HG03103 (cell line): Measurements from ENCODE around the gene PSMB2.
"Not testable (repeated sequence)": the region's sequence is repeated elsewhere in the genome, so short reads cannot be mapped to it uniquely, and the experiment has no call there.

Experiments used
- ATAC-seq: cut with Tn5 transposase; IDR thresholded peaks from one replicate; pipeline ENCODE4 v1.9.1; 2021; ENCODE audit warnings: low read depth; ENCODE audit not compliant: unreplicated experiment

PSMB2 gene

DNA sequence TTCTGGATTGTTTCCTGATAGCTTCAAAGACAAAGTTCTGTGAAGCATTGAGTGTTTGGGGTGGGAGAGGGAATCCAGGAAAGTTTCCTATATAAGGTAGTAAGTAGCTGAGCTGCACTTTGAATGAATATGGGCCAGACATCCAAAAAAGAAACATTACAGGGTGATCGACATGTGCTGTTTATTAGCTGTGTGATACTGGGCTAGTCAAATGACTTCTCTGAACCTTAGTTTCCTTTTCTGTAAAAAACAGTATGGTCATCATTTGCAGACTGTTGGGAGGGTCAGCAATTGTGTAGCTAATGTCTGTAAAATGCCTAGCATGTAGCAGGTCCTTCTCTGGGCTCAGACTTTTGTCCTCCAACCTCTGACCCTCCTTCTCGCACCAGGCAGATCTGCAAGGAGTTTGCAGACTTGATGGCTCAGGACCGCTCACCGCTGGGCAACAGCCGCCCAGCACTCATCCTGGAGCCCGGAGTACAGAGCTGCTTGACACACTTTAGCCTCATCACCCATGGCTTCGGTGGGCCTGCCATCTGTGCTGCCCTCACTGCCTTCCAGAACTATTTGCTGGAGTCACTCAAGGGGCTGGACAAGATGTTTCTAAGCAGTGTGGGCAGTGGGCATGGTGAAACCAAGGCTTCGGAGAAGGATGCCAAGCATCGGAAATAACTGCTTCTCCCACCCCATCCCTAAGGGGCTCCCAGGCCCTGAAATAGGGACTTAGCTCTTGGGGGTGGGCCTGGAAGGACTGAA lies 47.1 kb downstream of the PSMB2 start:
- ATAC-seq, result no peak

DNA sequence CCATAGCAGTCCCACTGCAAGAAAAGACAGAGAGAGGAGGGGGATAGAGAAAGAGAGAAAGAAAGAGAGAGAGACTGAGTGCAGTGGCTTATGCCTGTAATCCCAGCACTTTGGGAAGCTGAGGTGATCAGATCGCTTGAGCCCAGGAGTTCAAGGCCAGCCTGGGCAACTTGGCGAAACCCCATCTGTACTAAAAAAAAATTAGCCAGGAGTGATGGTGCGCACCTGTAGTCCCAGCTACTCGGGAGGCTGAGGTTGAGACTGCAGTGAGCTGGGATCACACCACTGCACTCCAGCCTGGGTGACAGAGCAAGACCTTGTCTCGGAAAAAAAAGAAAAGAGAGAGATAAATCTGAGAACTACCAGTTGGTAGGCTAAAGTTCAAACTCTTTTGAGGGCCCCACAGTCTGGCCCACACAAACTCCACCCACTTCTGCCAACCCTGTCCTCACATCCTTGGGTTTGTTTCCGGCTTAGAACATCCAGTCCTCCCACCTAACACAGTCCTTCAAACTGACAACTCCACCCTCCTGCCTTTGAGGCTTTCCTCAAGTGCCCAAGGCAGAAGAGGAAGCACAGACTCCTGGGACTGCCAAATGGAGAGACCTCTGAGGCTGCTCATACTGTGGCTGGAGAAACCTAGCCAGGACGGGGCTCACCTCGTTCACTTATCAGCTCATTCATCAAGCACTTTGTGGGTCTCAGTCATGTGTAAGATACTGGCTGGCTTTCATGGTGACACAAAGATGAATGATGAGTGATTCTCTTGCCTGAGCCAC lies 48.1 kb downstream of the PSMB2 start:
- no peak for ATAC-seq

DNA sequence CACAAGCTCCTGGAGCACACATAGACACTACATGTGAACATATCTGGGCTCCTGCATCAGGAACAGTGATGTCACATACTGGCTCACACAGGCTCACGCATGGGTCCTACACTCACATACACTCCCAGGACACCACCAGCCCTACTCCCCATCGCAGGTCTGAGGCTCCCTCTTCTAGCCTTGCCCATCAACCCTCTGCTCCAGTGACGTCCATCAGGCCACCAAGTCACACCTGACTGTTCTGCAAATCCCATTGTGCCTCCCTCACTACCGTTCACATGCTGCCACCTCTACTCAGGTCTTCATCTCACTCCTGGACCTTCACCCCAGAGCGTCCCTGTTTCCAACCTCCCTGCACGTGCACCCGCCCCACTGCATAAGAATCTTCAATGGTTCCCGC lies 50.1 kb downstream of the PSMB2 start:
- no peak for ATAC-seq

DNA sequence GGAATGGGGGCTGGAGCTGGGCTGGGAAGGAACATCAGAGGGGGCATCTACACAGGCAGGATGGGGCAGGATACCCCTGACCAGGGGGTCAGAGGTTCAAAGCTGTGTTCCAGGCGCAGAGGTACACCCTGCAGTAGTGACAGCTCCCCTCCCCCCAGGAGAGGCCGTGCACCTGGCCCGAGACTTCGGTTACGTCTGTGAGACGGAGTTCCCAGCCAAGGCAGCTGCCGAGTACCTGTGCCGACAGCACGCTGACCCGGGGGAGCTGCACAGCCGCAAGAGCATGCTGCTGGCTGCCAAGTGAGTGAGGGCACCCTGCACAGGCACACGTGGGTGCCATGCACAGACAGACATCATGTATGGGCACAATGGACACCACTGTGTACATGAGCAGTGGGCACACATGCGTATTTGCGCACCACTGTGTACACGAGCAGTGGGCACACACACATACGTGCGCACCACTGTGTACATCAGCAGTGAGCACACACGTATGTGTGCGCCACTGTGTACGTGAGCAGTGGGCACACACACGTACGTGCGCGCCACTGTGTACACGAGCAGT lies 50.8 kb downstream of the PSMB2 start:
- no peak for ATAC-seq

DNA sequence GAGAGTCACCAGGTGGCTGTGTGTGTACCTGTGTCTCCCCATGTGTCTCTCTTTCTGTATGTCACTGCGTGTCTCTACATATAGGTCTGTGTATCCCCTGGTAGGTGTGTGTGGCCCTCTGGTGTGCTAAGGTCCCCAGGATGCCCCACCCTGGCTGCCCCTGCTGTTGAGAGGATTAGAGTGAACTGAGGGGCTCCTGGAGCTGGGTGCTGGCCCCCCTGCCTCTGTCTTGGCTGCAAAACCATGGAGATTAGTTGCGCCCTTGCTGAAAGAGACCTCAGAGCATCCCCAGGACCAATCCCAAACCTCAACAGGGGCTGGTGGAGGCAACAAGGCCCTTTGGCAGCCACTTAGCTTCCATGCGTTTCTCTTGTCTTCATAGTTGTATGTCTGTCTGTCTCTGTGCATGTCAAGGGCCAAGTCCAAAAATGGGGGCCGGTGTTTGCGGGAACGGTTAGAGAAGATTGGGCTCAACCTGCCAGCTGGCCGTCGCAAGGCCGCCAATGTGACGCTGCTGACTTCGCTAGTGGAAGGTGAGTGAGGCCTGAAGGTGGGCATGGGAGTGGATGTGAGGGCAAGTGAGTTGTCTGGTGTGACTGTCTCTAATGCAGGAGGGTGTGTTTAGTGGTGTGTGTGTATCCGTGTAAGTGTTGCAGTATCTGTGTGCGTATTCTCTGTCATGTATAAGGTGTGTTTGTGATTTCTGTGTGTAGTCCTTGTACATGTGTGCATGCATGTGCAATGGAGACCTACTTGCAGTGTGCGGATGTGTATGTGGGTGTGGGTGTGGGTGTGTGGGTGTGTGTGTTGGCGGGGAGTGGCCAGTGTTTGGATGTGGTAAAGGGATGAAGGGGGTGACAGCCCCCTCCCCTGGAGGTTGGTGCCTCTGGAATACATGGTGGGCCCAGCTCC lies 51.6 kb downstream of the PSMB2 start:
- ATAC-seq, result no peak

DNA sequence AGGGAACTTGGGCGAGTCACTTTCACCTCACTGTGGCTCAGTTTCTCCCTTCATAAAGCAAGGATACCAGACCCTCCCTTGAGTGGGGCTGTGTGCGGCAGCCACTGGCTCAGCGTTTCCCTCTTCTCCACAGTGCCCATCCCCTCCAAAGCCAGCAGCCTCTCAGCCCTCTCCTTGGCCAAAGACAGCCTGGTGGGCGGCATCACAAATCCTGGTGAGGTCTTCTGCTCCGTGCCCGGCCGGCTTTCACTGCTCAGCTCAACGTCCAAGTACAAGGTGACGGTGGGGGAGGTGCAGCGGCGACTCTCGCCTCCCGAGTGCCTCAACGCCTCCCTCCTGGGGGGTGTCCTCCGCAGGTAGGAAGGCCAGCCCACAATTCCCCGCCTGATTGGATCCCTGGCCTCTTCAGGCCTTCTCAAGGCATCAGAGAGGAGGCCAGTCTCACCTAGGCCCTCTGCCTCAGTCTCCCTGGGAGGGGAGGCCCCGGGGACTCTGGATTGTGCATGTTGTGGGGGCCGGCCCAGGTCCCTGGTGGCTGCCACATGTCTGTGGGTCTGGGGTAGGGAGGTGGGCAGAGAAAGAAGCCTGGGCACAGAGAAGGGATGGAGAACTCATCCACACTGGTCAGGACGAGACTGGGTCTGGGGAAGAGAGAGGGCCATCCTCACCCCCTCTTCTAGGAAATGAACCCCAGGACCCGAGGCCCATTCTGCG lies 53.0 kb downstream of the PSMB2 start:
- ATAC-seq, result no peak

DNA sequence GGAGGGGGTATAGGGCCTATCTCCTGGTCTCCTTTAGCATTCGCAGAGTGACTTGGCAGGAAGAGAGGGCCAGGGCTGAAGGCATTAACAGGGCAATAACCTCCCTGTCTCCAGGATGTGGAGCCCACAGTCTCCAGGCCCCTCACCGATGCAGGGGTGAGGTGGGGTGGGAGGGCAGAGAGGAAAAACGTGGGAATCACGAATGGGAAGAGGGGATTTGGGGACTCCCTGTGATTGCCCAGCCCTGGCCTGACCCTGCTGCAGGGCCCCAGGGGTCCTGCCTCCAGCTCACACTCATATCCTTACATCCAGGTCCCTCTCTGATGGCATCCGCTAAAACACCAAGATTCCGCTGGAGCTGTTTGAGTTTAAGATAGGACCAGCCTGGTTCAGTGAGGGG lies 53.6 kb downstream of the PSMB2 start:
- no peak for ATAC-seq

DNA sequence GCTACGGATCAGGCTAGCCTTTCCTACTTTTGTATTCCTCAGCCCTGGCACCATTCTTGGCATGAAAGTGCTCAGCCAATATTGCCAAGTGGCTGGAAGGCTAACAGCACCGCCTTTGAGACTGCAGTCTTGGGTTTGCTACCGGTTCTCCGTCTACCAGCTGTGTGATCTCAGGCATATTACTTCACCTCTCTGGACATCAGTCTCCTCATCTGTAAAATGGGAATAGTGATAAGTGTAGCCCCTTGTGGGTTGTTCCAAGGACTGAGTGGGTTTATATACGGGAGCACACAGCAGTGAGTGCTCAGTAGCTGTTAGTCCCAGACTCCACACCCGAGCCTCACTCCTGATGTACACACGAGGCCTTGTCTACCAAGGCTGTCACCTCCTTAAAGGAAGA lies 54.5 kb downstream of the PSMB2 start:
- no peak for ATAC-seq

DNA sequence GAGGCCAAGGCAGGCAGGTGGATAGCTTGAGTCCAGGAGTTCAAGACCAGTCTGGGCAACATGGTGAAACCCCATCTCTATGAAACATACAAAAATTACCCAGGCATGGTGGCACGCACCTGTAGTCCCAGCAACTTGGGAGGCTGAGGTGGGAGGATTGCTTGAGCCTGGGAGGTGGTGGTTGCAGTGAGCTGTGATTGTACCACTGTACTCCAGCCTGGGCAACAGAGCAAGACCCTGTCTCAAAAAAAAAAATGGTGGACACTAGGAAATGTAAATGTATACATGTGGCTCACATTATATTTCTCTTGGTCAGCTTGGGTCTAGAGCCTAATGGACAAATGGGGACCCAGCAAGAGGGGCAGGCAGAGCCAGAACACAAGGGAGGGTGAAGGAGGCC lies 55.5 kb downstream of the PSMB2 start:
- ATAC-seq, result not testable (repeated sequence)

DNA sequence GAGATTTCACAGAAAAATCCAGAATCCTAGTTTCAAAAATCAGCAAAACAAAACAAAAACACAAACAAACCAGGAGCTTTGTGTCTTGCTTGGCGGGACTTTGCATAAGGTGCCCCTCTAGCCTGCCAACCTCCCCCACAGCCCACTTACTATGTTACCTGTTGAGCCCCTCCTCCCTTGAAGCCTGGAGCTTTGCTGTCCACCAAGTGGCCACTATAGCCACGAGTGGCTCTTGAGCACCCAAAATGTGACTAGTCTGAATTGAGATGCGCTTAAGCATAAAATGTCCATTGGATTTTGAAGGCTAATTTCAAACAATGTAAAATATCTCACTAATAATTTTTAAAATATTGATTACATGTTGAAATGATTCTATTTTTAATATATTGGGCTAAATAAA lies 56.0 kb downstream of the PSMB2 start:
- ATAC-seq, result no peak

DNA sequence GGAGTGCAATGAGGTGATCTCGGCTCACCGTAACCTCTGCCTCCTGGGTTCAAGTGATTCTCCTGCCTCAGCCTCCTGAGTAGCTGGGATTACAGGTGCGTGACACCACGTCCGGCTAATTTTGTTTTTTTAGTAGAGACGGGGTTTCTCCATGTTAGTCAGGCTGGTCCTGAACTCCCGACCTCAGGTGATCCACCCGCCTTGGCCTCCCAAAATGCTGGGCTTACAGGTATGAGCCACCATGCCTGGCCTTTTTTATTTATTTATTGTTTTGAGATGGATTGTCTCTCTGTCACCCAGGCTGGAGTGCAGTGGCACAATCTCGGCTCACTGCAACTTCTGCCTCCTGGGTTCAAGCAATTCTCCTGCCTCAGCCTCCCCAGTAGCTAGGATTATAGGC lies 59.7 kb downstream of the PSMB2 start:
- not testable (repeated sequence) for ATAC-seq

DNA sequence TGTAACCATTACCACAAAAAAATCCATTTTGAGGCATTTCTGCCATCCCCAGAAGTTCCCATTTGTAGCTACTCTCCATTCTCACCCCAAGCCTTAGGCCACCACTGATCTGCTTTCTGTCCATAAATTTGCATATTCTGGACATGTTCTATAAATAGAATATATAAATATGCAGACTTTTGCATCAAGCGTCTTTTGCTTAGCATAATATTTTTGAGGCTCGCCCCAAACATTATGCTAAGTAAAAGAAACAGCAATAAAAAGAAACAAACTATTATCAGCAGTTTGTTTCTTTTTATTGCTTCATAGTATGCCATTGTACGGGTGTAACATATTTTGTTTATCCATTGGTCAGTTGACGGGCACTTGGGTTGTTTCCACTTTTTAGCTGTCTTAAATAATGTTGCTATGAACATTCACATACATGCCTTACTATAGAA lies 60.4 kb downstream of the PSMB2 start:
- no peak for ATAC-seq

DNA sequence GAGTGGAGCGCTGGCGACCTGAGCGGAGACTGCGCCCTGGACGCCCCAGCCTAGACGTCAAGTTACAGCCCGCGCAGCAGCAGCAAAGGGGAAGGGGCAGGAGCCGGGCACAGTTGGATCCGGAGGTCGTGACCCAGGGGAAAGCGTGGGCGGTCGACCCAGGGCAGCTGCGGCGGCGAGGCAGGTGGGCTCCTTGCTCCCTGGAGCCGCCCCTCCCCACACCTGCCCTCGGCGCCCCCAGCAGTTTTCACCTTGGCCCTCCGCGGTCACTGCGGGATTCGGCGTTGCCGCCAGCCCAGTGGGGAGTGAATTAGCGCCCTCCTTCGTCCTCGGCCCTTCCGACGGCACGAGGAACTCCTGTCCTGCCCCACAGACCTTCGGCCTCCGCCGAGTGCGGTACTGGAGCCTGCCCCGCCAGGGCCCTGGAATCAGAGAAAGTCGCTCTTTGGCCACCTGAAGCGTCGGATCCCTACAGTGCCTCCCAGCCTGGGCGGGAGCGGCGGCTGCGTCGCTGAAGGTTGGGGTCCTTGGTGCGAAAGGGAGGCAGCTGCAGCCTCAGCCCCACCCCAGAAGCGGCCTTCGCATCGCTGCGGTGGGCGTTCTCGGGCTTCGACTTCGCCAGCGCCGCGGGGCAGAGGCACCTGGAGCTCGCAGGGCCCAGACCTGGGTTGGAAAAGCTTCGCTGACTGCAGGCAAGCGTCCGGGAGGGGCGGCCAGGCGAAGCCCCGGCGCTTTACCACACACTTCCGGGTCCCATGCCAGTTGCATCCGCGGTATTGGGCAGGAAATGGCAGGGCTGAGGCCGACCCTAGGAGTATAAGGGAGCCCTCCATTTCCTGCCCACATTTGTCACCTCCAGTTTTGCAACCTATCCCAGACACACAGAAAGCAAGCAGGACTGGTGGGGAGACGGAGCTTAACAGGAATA lies 64.0 kb downstream of the PSMB2 start:
- ATAC-seq, result no peak

DNA sequence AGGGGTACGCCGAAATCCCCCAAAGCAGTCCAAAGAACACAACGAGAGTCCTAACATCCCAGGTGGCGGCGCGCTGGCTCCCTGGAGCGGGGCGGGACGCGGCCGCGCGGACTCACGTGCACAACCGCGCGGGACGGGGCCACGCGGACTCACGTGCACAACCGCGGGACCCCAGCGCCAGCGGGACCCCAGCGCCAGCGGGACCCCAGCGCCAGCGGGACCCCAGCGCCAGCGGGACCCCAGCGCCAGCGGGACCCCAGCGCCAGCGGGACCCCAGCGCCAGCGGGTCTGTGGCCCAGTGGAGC lies 64.6 kb downstream of the PSMB2 start:
- not testable (repeated sequence) for ATAC-seq

DNA sequence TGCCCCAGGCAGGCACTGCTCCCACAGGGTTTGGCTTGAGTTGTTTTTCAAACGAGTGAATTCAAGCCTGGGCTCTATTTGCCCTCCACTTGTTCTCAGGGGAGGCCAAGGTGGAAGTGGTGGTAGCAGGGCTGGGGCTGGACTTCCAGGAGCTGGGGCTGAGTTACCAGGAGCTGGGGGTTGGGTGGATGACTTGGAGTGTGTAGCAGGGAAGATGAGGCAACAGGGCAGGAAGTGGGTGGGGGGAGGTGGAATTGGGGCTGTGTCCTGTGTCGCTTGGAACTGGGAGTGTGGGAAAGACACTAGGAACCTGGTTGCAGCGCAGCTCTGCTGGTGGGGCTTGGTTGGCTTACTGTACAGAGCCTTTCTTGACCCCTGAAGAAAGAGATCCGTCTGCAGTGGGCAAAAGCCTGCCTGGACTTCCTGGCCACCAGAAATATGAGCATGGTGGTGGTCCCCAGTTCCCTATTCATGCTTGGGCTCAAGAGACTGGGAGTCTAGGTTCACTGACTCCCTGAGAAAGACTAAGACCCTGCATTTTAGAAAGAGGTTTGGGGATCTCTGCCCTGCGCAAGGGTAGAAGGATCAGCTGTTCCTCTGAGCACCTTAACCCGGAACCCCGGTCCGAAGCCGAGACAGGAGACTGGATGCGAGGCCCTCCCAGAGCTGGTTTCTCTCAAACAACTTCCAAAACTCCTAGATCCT lies 65.1 kb downstream of the PSMB2 start:
- ATAC-seq, result no peak

DNA sequence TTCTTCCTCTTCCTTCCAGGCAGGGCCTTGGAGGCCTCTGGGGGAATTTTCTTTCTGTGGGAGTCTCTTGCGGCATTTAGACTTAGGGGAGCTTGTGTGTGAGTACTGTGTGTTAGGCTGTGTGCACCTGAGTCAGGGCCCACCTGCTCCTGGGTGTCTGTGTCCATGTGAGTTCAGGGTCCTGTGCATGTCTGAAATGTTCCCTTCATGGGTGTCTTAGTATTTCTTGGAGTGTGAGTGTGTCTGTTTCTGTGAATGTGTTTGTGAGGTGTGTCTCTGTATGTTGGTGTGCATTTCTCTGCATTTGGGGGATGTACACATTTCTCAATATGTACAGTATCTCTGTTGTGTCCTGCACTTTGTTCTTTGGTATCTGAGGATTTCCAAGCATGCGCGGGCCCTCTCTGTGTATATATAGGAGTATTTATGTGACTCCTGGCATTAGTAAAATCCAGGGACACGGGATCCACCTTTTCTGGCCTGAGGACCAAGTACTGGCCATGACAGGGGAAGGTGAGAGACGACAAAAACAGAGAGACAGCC lies 65.8 kb downstream of the PSMB2 start:
- no peak for ATAC-seq

DNA sequence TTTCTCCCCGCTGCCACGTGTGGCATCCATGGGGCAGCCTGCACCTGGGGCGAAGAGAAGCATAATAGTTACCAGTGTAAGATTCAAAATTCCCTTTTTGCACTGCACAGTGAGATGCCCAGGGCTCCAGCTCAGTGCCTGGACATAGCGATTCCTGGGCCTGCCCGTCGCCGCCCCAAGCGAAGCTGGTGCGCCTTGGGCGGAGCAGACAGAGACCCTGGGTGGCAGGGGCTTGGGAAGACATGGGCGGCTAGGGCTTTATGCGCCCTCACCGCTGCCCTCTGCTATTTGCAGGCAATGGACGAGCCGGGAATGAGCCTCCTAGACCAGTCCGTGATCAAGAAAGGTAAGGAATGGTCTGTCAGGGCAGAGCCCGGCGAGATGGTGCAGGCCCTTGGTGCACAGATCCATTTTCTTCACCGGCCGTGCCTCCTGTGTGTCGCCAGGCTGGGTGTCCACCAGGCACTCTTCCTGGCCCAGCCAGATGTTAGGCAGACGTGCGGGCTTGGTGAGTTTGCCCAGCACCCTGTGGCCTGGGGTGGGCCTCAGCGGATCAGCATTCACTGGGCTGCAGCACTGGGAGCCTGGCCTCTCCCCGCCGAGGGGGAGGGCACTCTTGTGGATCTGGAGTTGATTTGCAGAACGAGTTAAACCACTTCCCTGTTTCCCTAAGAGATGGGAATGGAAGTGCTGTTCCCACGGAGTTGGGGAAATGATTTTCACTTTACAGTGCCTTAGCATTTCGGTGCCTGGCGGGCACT lies 66.5 kb downstream of the PSMB2 start:
- ATAC-seq, result no peak
